HG03066 (cell line): ENCODE results near the gene ITGA11.
"Not testable (repeated sequence)": the region's sequence is repeated elsewhere in the genome, so short reads cannot be mapped to it uniquely, and the experiment has no call there.

Source experiments
- ATAC-seq: cut with Tn5 transposase; IDR thresholded peaks from one replicate; pipeline ENCODE4 v1.9.1; 2021; ENCODE audit warnings: low read depth; ENCODE audit not compliant: unreplicated experiment

The ITGA11 gene

GRCh38 chr15:68426116-68426515, 5.8 kb downstream of the ITGA11 start:
- no peak for ATAC-seq

DNA sequence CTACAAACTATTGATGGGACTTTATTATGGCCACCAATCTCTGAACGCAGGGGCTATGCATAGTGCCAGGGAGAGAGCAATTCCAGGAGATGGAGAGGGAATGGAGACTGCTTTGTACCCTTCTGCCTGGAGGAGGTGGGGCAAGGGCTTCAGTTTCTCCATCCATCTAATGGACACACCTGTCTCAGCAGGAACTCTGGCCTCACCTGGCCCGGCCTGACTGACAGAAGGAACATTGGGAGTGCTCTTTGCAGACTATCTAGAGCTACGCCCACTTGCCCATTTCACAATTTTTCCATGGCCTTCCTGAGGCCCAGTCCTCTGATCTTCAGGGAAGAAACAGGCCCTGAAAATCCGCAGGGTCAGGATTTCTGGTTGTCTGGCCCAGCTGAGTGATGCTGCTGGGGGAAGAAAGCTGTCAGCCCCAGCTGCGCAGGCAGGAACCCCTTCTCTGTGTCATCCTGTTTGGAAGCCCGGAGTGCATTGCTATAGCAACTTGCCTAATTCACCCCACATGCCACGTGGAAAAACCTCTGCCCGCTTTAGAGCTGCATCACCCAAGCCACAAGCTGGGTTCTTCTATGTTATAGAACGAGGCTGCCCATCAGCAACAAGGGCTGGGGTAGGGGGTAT, 6.4 kb downstream of the ITGA11 start:
- ATAC-seq = no peak

DNA sequence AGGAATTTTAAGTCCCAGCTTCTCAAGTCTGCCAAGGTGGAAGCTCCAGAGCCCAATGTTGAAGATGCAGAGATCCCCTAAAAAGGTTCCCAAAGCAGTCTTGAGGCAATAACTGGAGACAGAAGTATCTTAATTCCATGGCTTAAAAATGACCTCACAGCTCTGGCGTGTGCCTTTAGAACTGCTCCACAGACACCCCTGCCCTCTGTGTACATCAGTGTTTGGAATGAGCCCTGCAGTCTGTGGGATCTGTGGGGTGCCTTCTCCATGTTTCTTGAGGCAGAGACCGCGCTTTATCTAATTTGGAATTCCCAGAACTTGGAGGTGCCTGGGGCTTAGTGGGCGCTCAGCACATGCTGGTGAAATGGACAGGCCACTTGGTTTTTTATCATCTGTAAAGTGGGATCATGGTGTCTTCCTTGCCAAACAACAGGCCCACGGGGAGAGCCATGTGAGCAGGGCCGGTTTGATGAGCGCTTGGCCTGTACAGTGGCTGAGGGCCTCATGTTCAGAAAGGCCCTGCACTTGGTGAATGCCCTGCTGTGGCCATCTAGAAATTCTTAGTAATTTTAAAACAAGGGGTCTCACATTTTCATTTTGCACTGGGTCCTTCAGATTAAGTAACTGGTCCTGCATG, 7.1 kb downstream of the ITGA11 start:
- ATAC-seq = no peak

- no peak for ATAC-seq
These were observed 8.3 kb downstream of the ITGA11 start for GRCh38 chr15:68423359-68424296.

DNA sequence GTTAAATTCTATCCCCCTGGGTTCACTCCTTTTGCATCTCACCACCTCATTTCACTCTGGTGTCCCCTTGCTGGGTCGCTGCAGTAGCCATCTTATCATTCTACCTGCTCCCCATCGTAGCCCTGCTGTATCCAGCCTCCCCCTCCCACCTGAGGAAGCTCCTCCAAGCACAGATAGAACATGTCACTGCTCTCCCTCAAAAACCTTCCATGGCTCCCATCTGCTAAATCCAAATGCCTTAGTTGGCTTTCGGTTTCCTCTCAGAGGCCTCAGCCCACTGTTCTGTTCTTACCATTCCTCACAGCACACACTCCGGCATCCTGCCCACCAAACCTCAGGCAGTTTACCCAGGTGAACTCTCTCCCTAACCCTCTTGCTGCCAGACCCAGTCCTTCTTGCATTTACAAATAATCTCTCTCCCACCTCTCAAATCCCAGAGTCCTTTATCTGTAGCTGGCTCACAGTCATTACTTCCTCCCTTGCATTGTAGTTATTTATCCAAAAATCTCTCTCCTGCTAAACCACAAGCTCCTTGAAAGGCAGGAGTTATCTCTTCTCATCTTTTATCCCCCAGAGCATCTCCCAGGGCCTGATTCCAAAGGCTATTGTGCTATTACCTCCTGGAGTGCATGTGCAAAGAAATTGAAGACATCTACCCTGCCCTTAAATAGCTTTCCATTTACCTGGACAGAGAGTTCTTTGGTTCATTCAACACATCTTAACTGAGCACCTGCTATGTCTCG, 9.4 kb downstream of the ITGA11 start:
- ATAC-seq = not testable (repeated sequence)

- ATAC-seq = no peak
These were observed 10.1 kb downstream of the ITGA11 start for GRCh38 chr15:68421798-68422402.

DNA sequence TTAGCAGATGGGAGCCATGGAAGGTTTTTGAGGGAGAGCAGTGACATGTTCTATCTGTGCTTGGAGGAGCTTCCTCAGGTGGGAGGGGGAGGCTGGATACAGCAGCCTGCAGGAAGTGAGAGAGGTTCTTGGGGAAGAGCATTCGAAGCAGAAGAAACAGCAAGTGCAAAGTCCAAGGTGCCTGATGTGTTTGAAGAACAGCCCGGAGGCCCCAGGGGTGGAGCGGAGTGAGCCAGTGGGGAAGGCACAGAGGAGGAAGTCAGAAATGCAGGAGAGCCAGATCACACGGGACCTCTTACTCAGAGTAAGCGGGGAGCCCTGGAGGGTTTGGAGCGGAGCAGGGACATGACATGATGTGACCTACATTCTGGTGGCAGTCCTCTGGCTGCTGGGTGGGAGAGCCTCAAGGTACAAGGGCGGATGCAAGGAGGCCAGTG, 10.8 kb downstream of the ITGA11 start:
- no peak for ATAC-seq

- no peak for ATAC-seq
These were observed 11.7 kb downstream of the ITGA11 start for GRCh38 chr15:68420186-68420684.

DNA sequence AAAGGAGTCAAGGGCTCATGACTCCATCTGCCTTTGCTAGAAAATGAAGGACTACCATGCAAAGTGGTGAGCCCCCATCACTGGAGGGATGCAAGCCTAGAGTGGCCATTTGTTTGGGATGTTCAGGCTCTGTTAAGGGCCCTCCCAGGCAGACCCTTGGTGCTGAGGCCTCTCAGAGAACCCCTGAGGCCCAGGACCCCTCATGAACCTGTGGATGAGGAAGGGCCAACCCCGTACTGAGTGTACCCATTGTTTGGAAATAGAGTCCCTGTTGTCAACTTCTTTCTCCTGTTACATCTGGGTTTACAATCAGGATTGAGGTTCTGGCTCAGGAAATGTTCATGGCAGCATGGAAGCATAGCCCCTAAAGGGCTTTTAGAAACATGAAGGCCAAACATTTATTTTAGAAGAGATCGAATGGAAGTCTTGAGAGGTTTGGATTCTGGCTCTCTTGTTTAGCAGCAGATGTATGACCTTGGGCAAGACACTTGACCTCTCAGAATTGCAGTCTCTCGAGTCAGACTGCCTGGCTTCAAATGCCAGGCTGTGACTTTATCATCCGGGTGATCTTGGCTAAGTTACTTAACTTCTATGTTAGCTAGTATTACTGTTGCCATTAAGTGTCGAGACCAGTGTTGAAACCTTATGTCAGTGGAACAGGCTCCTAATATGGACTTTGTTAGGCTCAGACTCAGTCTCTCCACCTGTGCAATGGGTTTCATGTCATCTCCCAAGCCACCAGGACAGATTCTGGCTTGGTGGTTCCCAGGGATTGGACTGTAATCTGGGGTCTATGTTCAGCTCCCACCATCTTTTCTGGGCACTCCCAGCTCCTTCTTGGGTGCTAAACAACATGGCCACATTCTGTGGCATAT, 12.4 kb downstream of the ITGA11 start:
- ATAC-seq = no peak

DNA sequence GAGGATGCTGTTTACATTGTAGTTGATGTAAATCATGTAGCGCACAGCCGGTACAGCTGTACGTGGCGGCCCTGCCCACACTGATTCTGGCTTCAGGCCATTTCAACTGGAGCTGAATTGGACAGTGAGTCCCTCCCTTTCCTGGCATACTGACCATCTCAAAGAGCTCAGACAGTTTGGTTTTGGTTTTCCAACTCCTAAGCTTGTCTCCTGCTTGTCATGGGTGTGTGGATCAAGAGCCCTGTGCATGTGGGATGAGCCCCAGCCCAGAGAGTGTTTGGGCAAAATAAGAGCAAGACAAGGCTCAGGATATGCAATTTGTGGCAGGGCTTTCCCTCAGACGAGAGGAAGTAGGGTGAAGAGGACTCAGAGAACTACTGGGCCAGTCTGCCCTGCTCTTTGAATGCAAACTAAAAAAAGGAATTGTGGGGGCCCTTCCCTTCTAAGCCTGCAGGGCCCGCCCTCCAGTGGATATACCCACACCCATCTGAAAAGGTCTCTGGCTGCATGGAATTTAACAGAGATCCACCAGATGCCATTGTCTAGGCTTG, 13.3 kb downstream of the ITGA11 start:
- ATAC-seq = no peak

- no peak for ATAC-seq
These were observed 14.1 kb downstream of the ITGA11 start for GRCh38 chr15:68417897-68418296.

GRCh38 chr15:68417051-68417450, 14.9 kb downstream of the ITGA11 start:
- ATAC-seq = no peak

GRCh38 chr15:68416158-68416535, 15.8 kb downstream of the ITGA11 start:
- ATAC-seq = no peak

- ATAC-seq = no peak
These were observed 16.3 kb downstream of the ITGA11 start for GRCh38 chr15:68415501-68416157.

DNA sequence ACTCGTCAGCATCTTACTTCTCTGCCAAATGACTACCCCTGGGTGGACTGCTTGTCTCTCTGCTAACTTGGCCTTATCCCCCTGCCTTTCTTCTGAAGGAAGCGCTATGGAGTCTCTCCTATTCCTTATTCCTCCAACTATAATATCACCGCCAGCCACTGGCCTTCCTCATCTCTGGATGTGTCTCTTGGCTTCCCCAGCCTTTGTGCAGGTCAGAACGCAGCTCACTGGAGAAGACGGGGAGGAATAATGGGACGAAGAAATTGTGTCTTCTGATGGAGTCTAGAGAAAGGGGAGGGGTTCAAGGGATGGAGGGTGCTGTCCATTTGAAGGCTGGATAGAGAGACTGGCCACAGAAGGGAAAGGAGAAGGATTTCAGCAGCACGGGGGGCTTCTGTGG, 16.9 kb downstream of the ITGA11 start:
- ATAC-seq = no peak

DNA sequence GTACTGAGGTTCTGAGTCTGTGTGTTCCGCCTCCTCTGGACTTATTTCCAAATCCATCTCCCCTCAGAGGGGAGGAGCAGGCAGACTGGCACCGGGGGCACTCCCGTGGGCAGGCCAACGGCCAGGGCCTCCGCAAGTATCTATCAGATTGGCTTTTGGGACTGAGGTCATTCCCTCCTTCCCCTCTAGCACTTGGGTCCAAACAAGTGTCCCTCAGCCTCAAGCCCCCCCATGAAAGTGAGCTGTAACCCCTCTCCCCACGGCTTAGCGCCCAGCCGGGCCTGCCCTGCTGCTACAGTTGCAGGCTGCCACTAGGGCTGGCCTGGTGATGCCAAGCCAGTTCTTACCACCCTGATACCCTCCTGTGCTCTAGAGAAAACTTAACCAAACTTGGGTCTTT, 17.4 kb downstream of the ITGA11 start:
- ATAC-seq = no peak

DNA sequence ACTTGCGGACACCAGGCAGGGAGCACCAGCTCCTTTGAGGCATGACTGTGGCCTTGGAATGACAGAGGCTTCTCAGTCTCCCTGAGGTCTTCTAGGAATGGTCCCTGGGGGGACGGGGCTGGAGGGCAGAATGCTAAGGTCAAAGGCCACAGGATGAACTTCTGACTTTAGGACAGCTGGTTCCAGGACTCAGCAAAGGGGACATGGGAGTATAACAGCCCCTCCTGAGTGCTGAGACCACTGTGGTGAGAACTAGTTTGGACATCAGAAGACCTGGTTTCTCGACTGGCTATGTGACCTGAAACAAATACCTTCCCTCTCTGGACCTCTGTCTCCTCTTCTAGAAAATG, 17.8 kb downstream of the ITGA11 start:
- ATAC-seq = no peak

DNA sequence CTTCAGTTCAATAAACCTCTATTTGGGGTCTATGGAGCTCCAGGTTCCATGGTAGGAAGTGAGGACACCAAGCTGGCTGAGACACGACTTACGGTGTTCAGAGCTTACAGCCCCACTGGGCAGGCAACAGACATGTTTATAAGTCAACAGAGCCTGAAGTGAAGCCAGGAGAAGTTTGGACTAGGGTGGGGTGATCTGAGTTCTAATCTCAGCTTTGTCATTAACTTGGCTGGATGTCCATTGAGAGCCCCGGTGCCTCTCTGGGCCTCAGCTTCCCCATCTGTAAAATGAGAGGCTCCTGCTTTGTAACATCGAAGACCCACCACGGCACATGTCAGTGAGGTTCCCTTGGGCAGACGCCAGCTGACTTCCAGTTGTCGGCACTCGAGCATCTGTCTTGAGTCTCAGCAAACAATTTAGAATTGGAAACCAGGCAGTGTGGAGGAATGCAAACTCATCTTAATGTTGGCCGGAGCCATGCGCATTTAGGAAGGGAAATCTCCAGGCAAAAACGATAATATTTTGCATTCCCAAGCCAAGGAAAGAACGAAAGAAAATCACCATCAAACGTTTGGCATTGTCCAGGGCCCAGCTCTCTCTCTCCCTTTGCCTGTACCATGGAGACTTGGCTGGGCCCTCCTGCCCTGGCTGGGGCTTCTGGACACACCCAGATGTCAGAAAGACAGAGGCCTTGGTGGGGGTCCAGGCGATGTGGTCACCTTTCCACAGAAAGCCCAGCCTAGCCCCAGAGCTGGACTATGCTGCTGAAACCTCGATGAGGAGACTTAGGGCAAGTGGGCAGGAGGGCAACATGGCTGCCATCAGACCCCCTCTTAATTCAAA, 18.4 kb downstream of the ITGA11 start:
- ATAC-seq = no peak
